Activated gamma-delta T cell treated with anti-CD3 and anti-CD28 coated beads, Interleukin-2, amount 50 U/mL, for 16 hours (primary cell): ENCODE measurements around the gene TGM1.
"Not testable (repeated sequence)": the region's sequence is repeated elsewhere in the genome, so short reads cannot be mapped to it uniquely, and the experiment has no call there.

Experiments
- DNase-seq: peaks from one replicate; pipeline ENCODE4 v3.0.0-alpha.2; 2020; ENCODE audit warnings: low read depth

TGM1 gene

DNA sequence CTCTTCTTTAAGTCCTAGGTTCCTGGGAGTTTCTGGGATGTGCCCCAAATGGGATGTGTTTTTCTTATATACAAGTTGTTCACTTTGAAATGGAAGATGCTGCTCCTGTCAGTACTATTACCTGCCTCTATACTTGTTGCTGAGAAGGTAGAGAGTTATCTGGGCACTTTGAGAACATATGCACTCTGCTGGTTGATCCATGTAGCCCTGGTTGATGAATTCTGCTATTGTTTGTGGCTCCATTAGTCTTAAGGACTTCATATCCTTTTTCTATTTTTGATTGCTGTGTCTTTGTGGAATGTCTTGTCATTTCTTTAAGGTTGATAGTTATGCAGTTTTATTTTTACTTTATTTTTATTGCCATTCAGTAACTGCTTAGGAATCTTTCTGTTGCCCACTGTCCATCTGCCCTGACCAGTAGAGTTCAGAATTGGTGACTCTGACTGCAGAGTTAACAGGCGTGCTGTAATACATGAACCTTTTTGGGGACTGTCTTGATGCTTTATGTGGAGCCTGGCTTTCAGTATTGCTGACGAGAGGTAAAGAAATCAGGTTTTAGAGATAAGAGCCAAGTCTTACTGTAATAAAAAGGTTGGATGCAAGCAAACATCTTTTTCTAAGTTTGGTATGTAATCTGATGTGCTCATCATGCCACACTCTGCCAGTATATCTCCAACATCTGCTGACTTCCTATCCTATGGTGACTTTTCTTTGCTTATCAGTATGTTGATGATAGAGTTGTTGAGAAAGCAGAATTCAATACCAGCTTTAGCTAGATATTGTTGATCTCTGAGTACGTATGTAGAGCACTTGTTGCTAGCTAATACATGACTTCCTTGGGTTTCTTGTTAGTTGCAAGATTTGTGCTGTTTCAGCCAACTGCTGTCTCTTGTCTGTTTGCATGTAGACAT lies 28.6 kb downstream of the TGM1 start:
- DNase-seq: no peak

DNA sequence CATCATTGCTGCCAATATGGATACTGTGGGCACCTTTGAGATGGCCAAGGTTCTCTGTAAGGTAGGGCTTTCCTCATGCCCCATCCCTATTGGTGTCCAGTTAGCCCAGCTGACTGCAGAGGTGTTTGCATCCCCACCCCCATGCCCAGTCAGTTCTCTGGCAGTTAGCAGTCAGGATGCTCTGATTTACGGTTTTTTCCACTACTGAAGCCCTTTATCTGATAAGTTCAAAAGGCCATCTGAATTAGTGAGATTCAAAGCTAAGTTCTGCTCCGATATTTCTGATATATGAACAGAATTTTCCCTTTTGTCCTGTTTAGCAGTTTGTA lies 29.5 kb downstream of the TGM1 start:
- no peak for DNase-seq

DNA sequence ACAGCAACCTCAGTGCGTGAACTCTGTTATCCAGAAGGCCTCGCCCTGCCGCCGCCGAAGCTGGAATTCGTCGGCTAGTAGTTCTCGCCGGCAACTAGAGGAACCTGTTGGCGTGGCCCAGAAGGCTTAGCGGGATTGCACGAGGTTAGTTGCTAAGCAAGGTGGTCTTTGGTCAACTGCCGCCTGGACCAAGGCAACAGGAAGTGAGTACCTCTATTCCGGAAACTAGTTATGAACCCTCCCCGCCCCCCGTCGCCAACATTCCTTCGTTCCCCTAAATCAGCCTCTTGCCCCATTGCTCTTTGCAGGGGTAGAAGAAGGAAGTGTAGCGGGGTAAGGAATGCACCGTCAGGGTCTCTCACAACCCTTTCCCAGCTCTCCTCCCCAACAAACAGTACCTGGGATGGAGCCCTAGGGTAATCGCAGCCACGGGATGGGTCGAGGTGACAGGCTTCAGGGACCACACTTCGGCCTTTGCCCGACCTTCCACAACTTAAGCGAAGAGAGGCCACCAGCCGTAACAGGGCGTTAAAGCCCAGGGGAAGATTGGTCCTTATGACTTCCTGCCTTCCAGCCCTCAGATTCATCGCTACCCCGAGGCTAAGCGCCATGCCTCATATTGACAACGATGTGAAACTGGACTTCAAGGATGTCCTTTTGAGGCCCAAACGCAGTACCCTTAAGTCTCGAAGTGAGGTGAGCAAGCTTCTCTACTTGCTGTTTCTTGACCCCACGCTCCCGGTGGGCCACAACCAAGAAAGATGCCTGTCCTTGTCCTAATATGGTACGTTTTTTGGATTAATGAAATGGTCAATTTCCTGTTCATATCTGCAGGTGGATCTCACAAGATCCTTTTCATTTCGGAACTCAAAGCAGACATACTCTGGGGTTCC lies 30.1 kb downstream of the TGM1 start, which contains the start of gene GMPR2:
Gene GMPR2, plus strand, starts transcription at position 285 of the 893 bp plus-strand sequence. Its CDS starts 325 bp downstream, at position 610.
- DNase-seq: no peak

DNA sequence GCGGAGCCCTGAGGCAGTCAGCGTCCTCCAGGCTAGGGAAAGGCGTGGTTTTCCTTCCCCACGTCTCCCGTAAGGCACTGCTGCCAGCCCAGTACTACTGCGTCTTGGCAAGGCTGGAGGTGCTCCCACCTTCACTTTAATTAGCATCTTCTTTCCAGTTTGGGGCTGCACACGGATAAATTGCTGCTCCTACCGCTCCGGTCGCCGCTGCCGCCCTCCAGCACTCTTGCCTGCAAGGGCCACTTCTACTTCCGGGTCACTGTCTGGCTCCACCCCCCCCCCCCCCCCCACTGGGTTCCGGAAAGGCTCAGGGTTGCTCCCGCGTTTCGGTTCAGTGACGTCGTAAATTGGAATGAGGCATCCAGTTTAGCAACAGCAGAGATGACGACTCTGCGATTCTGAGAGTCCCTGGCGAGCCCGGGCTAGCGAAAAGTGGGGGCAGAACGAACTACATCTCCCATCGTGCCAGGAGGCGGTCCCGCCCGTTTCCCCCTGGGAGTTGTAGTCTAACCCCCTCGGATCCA lies 30.8 kb downstream of the TGM1 start, which contains the start of gene NEDD8:
Gene NEDD8, minus strand, starts transcription at position 247 of the 524 bp plus-strand sequence. Its CDS starts 100 bp downstream, at position 147.
- DNase-seq: peak; percentile 77

DNA sequence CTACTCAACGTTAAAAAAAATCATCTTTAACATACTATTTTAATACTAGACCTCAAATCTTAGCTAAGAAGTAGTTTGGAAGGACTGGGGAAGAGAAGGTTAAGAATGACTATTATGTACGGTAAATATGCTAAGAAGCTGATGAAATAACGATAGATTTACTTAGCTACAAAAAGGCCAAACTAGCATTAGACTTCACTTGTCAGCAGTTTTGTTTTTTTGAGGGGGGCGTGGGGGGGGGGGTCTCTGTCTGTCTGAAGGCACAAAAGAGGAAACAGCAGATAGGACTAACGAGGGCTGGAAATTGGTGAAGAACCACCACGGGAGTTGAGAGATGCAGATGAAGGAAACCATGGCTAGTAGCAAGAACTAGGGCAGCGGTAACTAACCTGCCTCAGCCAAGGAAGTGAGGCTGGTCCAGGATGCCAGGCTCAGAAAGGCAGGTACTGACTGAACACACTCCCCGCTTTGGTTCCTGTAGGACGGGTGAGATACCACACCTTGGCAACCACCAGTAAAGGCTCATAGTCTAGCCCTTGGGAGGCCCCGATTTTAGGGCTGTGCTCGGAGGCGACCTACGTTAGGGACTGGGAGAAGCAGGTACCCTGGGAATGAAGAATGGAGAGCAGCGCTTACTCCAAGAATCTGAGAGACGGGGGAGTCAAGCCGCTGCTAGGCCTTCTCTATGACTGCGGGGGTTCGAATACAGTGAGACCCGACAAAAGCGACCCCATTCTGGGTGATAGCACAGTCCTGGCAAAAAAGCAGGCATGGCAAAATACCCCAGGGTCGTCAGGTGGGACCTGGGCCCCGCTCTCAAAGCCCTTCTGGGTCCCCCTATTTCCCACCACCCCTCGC lies 31.5 kb downstream of the TGM1 start:
- DNase-seq: no peak

DNA sequence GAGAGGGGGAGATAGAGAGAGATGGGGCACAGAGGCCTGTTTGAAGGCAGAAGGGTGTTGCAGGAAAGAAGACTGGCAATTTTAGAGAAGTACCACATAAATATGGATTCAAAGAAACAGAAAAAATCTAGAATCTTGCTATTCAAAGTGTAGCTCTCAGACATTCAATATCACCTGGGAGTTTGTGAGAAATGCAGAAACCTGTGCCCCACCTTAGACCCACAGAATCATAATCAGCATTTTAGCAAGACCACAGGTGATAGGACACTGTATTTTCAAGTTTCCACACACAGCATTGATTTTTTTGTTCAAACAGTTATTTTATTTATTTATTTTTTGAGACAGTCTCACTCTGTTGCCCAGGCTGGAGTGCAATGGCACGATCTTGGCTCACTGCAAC lies 34.1 kb downstream of the TGM1 start:
- DNase-seq: no peak

DNA sequence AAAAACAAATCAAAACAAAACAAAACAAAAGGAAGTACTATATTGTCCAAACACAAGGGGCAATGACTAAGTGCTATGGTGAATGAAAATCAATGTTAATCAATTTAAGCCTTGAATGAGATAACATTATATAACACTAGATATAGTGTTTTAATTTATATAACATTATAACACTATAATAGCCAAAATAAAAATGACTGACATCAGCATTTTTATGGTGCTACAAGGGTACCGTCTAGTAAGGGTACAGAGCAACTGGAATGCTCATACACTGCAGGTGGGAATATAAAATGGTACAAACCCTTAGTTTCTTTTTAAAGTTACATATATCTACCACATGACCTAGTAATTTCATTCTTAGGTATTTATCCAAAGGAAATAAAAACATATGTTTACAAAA lies 36.5 kb downstream of the TGM1 start:
- DNase-seq: no peak

DNA sequence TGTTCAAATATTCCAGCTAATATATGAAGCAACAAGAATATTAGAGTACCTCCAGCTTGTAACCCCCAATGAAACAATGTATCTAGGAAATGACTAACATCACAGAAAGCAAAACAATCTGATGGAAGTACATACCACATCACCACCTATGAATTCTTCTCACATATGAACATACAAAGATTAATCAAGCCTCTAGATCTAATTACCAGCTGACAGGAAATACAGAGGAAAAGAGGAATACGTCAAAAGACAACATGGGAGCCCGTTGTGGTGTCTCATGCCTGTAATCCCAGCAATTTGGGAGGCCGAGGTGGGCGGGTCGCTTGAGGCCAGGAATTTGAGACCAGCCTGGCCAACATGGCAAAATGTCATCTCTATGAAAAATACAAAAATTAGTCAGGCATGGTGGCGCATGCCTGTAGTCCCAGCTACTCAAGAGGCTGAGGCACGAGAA lies 38.3 kb downstream of the TGM1 start:
- DNase-seq: no peak

DNA sequence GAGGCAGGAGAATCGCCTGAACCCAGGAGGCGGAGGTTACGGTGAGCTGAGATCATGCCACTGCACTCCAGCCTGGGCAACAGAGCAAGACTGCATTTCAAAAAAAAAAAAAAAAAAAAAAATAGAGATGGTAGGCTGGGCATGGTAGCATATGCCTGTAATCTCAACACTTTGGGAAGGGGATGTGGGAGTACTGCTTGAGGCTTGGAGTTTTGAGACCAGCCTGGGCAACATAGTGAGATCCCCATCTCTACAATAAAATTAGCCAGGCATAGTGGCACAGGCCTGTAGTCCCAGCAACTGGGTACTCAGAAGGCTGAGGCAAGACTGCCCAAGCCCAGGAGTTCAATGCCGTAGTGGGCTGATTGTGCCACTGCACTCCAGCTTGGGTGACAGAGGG lies 40.0 kb downstream of the TGM1 start:
- DNase-seq: not testable (repeated sequence)

DNA sequence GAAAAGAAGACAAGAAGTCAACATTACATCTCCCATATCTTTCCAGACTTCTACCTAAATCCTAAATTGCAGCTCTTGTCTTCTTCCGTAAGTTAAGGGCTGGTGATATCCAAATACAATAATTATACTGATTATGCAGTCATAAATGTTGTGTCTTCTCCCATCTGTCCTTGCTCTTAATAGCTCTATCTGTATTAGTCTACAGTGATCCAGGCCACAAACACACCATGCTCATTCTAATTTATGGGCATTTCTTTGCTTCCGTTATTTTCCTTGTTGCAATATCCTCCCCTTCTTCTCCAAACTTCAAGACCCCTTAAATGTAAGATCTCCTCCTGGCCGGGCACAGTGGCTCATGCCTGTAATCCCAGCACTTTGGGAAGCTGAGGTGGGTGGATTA lies 43.5 kb downstream of the TGM1 start:
- no peak for DNase-seq

DNA sequence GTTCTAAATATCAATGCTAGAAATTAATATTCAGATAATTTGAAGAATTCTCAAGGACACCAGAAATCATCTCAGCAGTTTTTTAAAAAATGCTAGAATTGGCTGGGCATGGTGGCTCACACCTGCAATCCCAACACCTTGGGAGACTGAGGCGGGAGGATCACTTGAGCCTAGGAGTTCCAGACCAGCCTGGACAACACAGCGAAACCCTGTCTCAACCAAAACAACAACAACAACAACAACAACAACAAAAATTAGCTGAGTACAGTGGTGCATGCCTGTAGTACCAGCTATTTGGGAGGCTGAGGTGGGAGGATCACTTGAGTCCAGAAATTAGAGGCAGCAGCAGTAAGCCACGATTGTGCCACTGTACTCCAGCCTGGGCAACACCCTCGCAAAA lies 43.9 kb downstream of the TGM1 start:
- DNase-seq: no peak

DNA sequence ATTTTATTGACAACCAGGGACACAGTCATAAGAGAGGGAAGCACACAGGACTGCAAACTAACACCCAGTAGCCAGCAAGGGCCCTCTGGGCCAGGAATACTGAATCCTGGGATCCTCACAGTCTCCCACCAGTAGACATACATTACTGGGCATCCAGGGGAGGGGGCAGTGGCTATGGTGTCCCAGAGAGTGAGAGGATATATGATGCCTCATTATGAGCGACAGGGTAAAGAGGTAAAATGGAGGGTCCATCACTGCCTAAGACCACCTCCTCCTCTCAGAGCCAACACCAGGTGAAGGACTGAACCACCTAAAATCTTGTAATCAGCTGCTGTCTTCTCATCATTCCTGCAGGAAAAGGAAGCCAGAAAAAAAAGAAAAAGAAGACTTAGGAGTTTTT lies 46.1 kb downstream of the TGM1 start:
- not testable (repeated sequence) for DNase-seq

DNA sequence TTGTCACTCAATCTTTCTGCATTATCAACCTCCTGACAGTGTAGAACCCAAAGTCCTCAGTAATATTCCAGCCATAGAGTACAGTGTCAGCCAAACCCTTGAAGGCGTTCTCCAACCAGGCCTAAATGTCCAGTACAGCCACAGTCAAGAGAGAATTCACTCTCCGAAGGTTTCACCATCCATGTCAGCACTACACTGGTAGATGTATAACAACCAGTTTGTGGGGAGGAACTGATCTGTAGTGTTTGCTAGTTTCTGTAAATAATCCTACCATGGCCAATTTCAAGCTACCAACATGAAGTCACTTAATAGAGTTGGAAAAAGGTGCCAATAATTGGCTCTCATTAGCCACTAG lies 46.7 kb downstream of the TGM1 start:
- DNase-seq: no peak

DNA sequence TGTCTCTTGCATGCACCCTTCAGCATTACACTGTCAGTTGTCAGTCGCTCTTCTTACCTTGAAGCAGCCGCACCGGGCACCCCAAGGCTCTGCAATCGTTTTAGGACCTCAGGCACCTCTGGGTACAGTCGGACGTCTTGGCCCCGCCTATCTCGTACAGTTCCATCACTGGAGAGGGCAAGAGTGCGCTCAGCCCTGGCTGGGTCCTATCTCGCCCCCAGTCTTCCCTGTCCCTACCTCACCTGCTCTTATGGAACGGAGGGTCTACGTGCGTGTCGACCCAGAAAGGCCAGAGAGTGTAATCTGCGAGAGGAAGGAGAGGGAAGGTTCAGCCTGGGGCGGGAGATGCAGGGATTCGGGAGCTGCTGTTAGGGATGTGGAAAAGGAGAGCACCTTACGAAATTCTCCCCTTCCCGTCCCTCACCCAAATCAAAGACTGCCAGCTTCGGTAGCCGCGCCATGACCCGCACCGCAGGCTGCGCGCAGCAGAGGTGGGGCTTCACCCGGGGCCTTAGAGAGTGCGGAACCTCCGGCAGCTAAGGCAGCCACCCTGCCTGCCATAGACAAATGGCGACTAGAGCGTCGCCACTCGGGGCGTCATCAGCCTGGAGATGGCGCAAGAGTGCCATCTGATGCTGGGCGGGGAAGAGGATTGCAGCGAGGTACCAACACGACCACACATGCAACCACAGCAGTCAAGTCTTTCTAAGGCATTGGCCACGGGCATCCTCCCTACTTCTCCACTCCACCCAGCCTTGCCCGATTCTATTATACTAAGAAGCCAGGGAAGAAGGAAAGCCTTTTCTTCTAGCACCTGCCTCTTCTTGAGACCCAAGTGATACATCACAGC lies 47.3 kb downstream of the TGM1 start, which contains the start of gene MDP1:
Gene MDP1, minus strand, starts transcription at position 572 of the 850 bp plus-strand sequence. Its CDS starts 111 bp downstream, at position 461.
- DNase-seq: peak; percentile 76

DNA sequence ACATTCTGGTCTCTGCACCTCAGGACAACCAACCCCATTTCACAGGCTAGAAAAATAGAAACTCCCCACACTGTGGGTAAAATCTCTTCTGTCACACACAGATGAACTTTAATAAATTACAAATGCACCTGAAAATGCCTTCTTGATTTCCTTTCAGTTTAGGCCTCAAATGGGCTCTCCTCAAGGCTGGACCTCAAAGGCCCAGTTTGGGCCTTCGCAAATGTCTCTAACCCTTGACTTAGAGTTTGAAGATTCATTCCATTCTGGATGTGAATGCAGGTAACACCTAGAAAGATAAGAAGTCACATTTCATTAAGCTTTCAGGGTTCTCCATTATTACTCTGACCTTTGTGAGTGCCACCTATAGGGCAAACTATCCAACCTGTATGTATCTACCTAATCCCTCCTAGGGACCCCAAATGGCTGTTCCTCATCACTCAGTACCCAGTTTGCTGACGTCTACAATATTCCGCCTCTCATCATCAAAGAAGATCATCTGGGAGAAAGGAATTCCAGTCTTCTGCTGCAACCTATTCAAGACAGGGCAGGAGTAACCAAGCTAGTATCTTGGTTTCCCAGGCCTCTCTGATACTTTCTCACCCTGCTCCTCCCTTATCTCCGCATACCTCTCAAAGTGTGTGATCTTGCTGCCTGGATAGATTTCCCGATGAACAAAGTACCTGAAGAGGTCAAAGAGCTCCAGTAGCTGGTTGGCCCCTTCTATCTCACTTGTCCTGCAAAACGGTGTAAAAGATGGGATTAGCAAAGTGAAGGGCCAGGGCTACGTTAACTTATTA lies 48.9 kb downstream of the TGM1 start:
- DNase-seq: no peak

DNA sequence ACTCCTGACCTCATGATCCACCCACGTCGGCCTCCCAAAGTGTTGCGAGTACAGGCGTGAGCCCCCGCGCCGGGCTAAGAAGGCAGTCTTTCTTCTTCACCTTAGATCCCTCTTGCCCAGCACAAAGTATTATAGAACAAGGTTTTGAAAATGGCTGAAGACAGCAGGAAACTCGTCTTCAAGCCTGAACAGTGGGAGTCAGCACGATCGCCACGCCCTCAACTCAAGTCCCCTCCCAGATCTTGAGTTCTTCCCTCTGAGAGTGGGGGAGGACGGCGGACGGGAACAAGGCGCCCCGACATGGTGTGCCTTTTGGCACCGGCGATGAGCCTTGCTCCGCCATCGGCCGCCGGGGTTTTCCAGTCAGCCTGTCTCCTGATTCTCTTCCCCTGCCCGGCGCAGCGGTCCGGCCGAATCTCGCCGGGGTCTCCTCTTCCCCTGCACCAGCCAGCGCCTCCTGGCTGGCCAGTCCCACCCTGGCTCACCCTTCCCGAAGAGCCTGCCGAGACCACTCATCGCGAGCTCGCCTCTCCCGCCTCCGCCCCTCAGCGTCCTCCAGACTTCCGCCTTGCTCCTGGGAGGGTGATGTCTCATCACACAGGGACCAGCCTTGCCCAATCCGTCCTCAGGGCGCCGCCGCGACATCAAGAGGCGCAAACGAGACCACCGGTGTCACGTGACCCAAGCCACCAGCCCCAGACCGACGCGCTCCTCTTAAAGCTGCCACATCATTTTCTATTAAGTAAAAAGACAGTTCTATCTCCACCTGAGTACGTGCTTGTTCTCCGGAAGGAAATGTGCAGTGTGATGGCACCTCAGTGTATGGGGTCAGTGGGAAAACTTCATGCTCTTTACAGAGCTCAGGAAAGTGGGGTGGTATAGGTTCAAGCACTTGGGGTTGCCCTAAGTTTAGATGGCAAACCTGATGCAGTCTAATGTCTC lies 49.8 kb downstream of the TGM1 start, which contains the start of gene CHMP4A:
Gene CHMP4A, minus strand, starts transcription at position 565 of the 942 bp plus-strand sequence. Its CDS starts 49 bp downstream, at position 516.
- DNase-seq: peak; percentile 96

DNA sequence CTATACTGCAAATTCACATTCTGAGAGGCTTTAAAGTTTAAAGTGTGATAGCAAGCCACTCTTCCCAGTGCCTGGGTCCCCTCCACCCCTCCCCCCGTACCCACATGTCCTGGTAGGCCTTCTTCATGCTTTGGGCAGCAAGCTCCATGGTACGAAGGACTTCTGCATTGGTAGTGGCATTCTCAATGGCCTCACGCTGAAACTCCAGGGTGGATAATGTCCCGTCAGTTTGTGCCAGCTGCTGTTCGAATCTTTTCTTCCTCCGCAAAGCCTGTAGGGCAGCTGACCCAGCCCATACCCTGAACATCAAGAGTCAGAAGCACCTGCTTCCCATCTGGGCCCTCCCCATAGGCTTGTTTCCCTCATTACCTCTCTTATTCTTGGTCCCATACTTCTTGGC lies 51.7 kb downstream of the TGM1 start:
- DNase-seq: no peak

DNA sequence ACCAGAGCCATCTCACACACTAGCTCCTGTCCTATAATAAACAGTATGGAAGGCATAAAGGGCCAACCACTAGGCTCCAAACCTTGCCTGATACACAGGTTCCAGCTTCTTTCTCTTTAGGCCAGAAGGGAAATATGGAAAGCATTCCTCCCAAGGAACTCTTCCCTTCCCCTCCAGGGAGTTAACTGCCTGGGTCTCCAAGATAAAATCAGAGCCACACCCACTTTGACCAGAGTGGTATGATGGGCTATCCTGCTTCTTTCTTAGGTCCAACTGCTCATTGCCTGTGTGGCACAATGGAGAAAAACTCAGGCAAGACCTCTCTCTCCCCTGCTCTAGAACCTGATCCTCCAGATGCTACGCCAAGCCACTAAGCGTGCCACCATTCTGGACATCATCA lies 55.4 kb downstream of the TGM1 start:
- no peak for DNase-seq
